ENCODE measurements around the gene ACCS. TPM values are rescaled to one million over a fixed set of nuclear protein-coding genes. Genes with fewer than 3 reads are reported as not detected.

The ACCS gene
- total and polyA plus RNA-seq, 9 of the 15 experiments (the other 6 are each of a cell fraction or from before 2014, with no cell fraction given) = 4.2 to 25.9 (median 16.3) TPM

GRCh38 chr11:44047931-44048431 lies 18.1 kb upstream of the ACCS start, which contains the start of gene ACCSL (continued):
- TF ChIP-seq MGA (IDR thresholded peaks at IDR 0.05) (no peak), HOMEZ (CRISPR knock-in tag; IDR thresholded peaks at IDR 0.05) (no peak), RBM34 (IDR thresholded peaks at IDR 0.05; ENCODE audit: borderline replicate concordance, insufficient read depth, low read length) (no peak), YBX1 (IDR thresholded peaks at IDR 0.05) (no peak), RBM17 (IDR thresholded peaks at IDR 0.05; ENCODE audit: borderline replicate concordance, low read depth, low read length) (no peak), NKRF (IDR thresholded peaks at IDR 0.05; ENCODE audit: borderline replicate concordance) (no peak), CREB5 (CRISPR knock-in tag; IDR thresholded peaks at IDR 0.05) (no peak), NELFE (IDR thresholded peaks at IDR 0.05; ENCODE audit: insufficient read depth, insufficient read length) (no peak), TBP (optimal IDR thresholded peaks at IDR 0.05; ENCODE audit: low read depth, low read length) (no peak), GABPA (tag; conservative IDR thresholded peaks at IDR 0.05; ENCODE audit: low read depth) (no peak), ETV1 (tag; conservative IDR thresholded peaks at IDR 0.05; ENCODE audit: low read depth) (no peak)
